K562 (cell line): Measurements from ENCODE around the gene FMC1. TPM values are rescaled to one million over a fixed set of nuclear protein-coding genes. Genes with fewer than 3 reads are reported as not detected.
A peak's percentile ranks its signal among the peaks of the same experiment; 100 is the strongest.

ENCODE experiments used
- CBX8 ChIP-seq: fragments of 200-600 bp; sonication (generic); IDR thresholded peaks from 2 replicates; pipeline ENCODE4 v1.6.1; 2012; ENCODE audit warnings: borderline replicate concordance, mixed run types, low read depth, mild to moderate bottlenecking, moderate library complexity, mixed read lengths, low read length, control low read depth, inconsistent platforms; ENCODE audit not compliant: poor library complexity, severe bottlenecking; ENCODE audit errors: extremely low read depth
- FIP1L1 ChIP-seq: fragments of 200-400 bp; formaldehyde crosslinking; IDR thresholded peaks from 2 replicates; pipeline ENCODE4 v1.6.1; 2018; ENCODE audit warnings: mild to moderate bottlenecking, low read depth, low read length; ENCODE audit not compliant: poor library complexity, severe bottlenecking
- FOXJ2 ChIP-seq: fragments of 200-800 bp; sonication (Bioruptor generic); IDR thresholded peaks from 2 replicates; pipeline ENCODE4 v1.6.1; 2016; ENCODE audit warnings: missing genetic modification characterization, missing compliant biosample characterization
- HDAC3 ChIP-seq: fragments of 450-650 bp; IDR thresholded peaks from 2 replicates; pipeline ENCODE4 v1.6.1; 2018; ENCODE audit warnings: borderline replicate concordance, mild to moderate bottlenecking, moderate library complexity; ENCODE audit not compliant: partially characterized antibody
- POLR3A ChIP-seq: IDR thresholded peaks from 2 replicates; pipeline ENCODE4 v1.6.1; 2011; ENCODE audit warnings: borderline replicate concordance, mild to moderate bottlenecking, moderate library complexity; ENCODE audit not compliant: insufficient read length, insufficient read depth; ENCODE audit errors: extremely low read depth
- RBM14 ChIP-seq: fragments of 200-400 bp; formaldehyde crosslinking; IDR thresholded peaks from 2 replicates; pipeline ENCODE4 v1.6.1; 2018; ENCODE audit warnings: low read depth, mild to moderate bottlenecking, low read length, moderate library complexity, borderline replicate concordance; ENCODE audit not compliant: insufficient read depth
- RBM39 ChIP-seq: fragments of 200-400 bp; formaldehyde crosslinking; optimal IDR thresholded peaks from 2 replicates; pipeline ENCODE3; 2018; ENCODE audit warnings: low read depth, low read length
- RNF2 ChIP-seq: sonication (generic); IDR thresholded peaks from 2 replicates; pipeline ENCODE4 v1.6.1; 2016
- SIN3B ChIP-seq: fragments of 450-650 bp; IDR thresholded peaks from 2 replicates; pipeline ENCODE4 v1.6.1; 2017; ENCODE audit warnings: low read depth, mild to moderate bottlenecking, moderate library complexity
- TRIM24 ChIP-seq, 2 experiments: fragments of 450-650 bp; IDR thresholded peaks; 2 replicates each; pipeline ENCODE4 v1.6.1; 2016
- ZFP30 ChIP-seq: fragments of 250-450 bp; sonication (Bioruptor Pico); IDR thresholded peaks from 2 replicates; pipeline ENCODE4 v1.8.0; 2022; ENCODE audit warnings: moderate library complexity, mild to moderate bottlenecking, inconsistent platforms, borderline replicate concordance
- ZNF280B ChIP-seq: fragments of 250-450 bp; sonication (Bioruptor Pico); IDR thresholded peaks from 2 replicates; pipeline ENCODE4 v1.5.1; 2021; ENCODE audit warnings: mild to moderate bottlenecking
- ZNF57 ChIP-seq: fragments of 450-650 bp; formaldehyde crosslinking; IDR thresholded peaks from 2 replicates; pipeline ENCODE4 v1.4.0; 2020; ENCODE audit warnings: mild to moderate bottlenecking, moderate library complexity
- ZNF785 ChIP-seq: fragments of 250-450 bp; sonication (Bioruptor Pico); IDR thresholded peaks from 2 replicates; pipeline ENCODE4 v1.4.0; 2020; ENCODE audit warnings: mild to moderate bottlenecking
- polyA plus RNA-seq, 8 experiments: library from polyadenylated mRNA; depleted of rRNA in 4 of 8; stranded (reverse) in 5 of 8; unstranded in 3 of 8; fragments of >200 nt; fragmentation: Nextera tagmentation in 2 of 8; fragmentation: Illumina TruSeq in 1 of 8; extraction: Ambion mirVana in 2 of 8; extraction: Trizol in 1 of 8; gene quantifications; 2 replicates each; pipeline versions ENCODE4 v1.2.1 to v1.2.3, GENCODE V29; 2011 to 2014; ENCODE audit warnings: inconsistent platforms in 1 of 8, missing spikeins in 1 of 8
- total RNA-seq, 7 experiments: library from RNA; depleted of rRNA in 6 of 7; stranded (reverse); fragments of >200 nt in 6 of 7; fragmentation: Illumina TruSeq in 2 of 7; extraction: Trizol in 2 of 7; gene quantifications; 2 replicates each; pipeline versions ENCODE4 v1.2.1 to v1.2.3, GENCODE V29; 2011 to 2021; ENCODE audit warnings: low replicate concordance in 1 of 7
- TF ChIP-seq, protein P1 (sequence below): fragments of 250-450 bp; sonication (Bioruptor Pico); IDR thresholded peaks from 2 replicates; pipeline ENCODE4 v1.5.0; 2020; ENCODE audit warnings: mild to moderate bottlenecking, borderline replicate concordance
- TF ChIP-seq, protein P2 (sequence below): fragments of 450-650 bp; formaldehyde crosslinking; IDR thresholded peaks from 2 replicates; pipeline ENCODE4 v1.4.0; 2020; ENCODE audit warnings: mild to moderate bottlenecking, mixed read lengths
- TF ChIP-seq, protein P3 (sequence below), 2 experiments: fragments of 150-350 bp in 1 of 2; IDR thresholded peaks; 2 replicates each; pipeline ENCODE4 v1.6.1; 2012 to 2016; ENCODE audit warnings: low read depth in 2 of 2, low read length in 2 of 2, mild to moderate bottlenecking in 1 of 2, moderate library complexity in 1 of 2

The FMC1 gene
- total and polyA plus RNA-seq, 9 of the 15 experiments (the other 6 are each of a cell fraction or from before 2014, with no cell fraction given) = 14.0 to 116 (median 29.0) TPM

DNA sequence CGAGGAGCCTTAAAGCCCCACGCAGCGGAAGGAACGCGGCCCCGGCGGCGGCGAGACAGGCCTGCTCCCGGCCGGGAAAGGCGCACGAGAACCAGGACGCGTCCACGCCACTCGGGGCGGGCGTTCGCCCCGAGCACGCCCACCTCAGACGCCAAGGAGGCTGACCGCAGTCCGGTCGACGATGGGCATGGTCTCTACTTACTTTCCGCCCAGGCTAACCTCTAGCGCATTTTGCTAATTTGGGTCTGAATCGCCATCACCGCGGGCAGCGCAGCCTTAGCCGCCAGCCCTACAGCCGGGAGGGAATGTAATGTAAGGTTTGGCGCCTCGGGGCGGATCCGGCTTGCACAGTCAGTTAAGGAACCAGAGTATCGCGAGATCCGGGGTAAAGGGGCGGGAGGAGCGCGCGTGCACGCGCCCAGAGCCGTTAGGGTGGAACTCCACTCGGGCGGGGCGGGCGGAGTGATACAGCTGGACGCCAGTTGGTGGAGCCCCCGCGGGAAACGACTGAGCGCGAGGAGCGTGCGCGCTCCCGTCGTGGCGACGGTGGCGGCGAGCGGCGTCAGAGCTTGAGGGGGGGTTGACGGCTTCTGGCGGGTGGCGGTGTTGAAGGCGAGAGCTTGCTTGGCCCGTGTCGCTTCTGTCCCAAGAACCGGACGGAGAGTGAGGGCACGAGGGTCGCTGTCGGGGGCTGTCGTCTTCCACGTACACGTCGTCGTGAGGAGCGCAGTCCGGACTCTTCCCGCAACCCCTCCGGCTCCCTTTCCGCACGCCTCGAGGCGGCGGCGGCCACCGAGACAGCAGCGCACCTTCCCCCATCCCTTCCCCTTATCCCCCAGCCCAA, 18.5 kb downstream of the FMC1 start, which contains the start of gene LUC7L2 (continued):
- TF ChIP-seq, protein P1, sequence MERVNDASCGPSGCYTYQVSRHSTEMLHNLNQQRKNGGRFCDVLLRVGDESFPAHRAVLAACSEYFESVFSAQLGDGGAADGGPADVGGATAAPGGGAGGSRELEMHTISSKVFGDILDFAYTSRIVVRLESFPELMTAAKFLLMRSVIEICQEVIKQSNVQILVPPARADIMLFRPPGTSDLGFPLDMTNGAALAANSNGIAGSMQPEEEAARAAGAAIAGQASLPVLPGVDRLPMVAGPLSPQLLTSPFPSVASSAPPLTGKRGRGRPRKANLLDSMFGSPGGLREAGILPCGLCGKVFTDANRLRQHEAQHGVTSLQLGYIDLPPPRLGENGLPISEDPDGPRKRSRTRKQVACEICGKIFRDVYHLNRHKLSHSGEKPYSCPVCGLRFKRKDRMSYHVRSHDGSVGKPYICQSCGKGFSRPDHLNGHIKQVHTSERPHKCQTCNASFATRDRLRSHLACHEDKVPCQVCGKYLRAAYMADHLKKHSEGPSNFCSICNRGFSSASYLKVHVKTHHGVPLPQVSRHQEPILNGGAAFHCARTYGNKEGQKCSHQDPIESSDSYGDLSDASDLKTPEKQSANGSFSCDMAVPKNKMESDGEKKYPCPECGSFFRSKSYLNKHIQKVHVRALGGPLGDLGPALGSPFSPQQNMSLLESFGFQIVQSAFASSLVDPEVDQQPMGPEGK (CRISPR knock-in tag) = peak; percentile 31; the same call in 1 of the 2 replicates
- peak; percentile 88 for TF ChIP-seq HDAC3
- no peak for TF ChIP-seq POLR3A
- TF ChIP-seq, protein P2, sequence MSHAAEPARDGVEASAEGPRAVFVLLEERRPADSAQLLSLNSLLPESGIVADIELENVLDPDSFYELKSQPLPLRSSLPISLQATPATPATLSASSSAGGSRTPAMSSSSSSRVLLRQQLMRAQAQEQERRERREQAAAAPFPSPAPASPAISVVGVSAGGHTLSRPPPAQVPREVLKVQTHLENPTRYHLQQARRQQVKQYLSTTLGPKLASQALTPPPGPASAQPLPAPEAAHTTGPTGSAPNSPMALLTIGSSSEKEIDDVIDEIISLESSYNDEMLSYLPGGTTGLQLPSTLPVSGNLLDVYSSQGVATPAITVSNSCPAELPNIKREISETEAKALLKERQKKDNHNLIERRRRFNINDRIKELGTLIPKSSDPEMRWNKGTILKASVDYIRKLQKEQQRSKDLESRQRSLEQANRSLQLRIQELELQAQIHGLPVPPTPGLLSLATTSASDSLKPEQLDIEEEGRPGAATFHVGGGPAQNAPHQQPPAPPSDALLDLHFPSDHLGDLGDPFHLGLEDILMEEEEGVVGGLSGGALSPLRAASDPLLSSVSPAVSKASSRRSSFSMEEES = no peak
- TF ChIP-seq RBM39 = peak; percentile 13
- TF ChIP-seq ZNF57 (CRISPR knock-in tag) = no peak
- no peak for TF ChIP-seq FOXJ2 (tag)
- no peak; the same call in 1 of the 2 replicates for TF ChIP-seq RNF2
- TF ChIP-seq, protein P3, sequence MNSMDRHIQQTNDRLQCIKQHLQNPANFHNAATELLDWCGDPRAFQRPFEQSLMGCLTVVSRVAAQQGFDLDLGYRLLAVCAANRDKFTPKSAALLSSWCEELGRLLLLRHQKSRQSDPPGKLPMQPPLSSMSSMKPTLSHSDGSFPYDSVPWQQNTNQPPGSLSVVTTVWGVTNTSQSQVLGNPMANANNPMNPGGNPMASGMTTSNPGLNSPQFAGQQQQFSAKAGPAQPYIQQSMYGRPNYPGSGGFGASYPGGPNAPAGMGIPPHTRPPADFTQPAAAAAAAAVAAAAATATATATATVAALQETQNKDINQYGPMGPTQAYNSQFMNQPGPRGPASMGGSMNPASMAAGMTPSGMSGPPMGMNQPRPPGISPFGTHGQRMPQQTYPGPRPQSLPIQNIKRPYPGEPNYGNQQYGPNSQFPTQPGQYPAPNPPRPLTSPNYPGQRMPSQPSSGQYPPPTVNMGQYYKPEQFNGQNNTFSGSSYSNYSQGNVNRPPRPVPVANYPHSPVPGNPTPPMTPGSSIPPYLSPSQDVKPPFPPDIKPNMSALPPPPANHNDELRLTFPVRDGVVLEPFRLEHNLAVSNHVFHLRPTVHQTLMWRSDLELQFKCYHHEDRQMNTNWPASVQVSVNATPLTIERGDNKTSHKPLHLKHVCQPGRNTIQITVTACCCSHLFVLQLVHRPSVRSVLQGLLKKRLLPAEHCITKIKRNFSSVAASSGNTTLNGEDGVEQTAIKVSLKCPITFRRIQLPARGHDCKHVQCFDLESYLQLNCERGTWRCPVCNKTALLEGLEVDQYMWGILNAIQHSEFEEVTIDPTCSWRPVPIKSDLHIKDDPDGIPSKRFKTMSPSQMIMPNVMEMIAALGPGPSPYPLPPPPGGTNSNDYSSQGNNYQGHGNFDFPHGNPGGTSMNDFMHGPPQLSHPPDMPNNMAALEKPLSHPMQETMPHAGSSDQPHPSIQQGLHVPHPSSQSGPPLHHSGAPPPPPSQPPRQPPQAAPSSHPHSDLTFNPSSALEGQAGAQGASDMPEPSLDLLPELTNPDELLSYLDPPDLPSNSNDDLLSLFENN (IDR thresholded peaks at IDR 0.05; ENCODE audit: low read depth in 2 of 2, low read length in 2 of 2) = peak in 1 of 2 experiments; percentile 82; a peak in 2 of 4 replicates
- peak; percentile 67; the same call in 1 of the 2 replicates for TF ChIP-seq RBM14
- peak; percentile 42; the same call in 1 of the 2 replicates for TF ChIP-seq SIN3B
- no peak for TF ChIP-seq ZNF785 (CRISPR knock-in tag)
- no peak for TF ChIP-seq ZFP30 (CRISPR knock-in tag)
- peak in 1 of 2 experiments; percentile 62; a peak in 2 of 4 replicates for TF ChIP-seq TRIM24 (IDR thresholded peaks at IDR 0.05)
- TF ChIP-seq ZNF280B = no peak
- TF ChIP-seq CBX8 = no peak
- peak; percentile 89 for TF ChIP-seq FIP1L1
